Fibroblast of lung (primary cell): ENCODE measurements around the gene OLA1.
"Not testable (repeated sequence)": the region's sequence is repeated elsewhere in the genome, so short reads cannot be mapped to it uniquely, and the experiment has no call there.

Source experiments
- EZH2 ChIP-seq: IDR thresholded peaks from 2 replicates; pipeline ENCODE4 v1.5.1; 2012; ENCODE audit warnings: low read length, control low read depth, mild to moderate bottlenecking; ENCODE audit errors: missing control alignments
- TF ChIP-seq, protein P1 (sequence below), 2 donors: IDR thresholded peaks in 1 of 2; conservative IDR thresholded peaks in 1 of 2; 1 replicate in 1 of 2; 2 replicates in 1 of 2; pipeline ENCODE4 v1.5.1; 2011 to 2012; ENCODE audit warnings: low read length in 2 of 2, control low read depth in 1 of 2, inconsistent platforms in 1 of 2, low read depth in 1 of 2, mild to moderate bottlenecking in 1 of 2

DNA sequence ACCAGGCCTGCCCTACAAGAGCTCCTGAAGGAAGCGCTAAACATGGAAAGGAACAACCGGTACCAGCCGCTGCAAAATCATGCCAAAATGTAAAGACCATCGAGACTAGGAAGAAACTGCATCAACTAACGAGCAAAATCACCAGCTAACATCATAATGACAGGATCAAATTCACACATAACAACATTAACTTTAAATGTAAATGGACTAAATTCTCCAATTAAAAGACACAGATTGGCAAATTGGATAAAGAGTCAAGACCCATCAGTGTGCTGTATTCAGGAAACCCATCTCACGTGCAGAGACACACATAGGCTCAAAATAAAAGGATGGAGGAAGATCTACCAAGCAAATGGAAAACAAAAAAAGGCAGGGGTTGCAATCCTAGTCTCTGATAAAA lies 21.9 kb upstream of the OLA1 start:
- TF ChIP-seq, protein P1, sequence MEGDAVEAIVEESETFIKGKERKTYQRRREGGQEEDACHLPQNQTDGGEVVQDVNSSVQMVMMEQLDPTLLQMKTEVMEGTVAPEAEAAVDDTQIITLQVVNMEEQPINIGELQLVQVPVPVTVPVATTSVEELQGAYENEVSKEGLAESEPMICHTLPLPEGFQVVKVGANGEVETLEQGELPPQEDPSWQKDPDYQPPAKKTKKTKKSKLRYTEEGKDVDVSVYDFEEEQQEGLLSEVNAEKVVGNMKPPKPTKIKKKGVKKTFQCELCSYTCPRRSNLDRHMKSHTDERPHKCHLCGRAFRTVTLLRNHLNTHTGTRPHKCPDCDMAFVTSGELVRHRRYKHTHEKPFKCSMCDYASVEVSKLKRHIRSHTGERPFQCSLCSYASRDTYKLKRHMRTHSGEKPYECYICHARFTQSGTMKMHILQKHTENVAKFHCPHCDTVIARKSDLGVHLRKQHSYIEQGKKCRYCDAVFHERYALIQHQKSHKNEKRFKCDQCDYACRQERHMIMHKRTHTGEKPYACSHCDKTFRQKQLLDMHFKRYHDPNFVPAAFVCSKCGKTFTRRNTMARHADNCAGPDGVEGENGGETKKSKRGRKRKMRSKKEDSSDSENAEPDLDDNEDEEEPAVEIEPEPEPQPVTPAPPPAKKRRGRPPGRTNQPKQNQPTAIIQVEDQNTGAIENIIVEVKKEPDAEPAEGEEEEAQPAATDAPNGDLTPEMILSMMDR (conservative IDR thresholded peaks at IDR 0.05 in 1 of 2, IDR thresholded peaks at IDR 0.05 in 1 of 2; ENCODE audit: low read depth in 1 of 2, low read length in 2 of 2), result not testable (repeated sequence)
- not testable (repeated sequence) for TF ChIP-seq EZH2
